Measurements from ENCODE around the gene CSTA.

The CSTA gene

GRCh38 chr3:122324871-122325323, at the start of gene CSTA:
TSS of gene CSTA (plus strand) at chr3:122325248. CDS start at chr3:122325293, 45 bp downstream.
- DNase-seq: no peak

- DNase-seq: no peak
Observed at GRCh38 chr3:122281891-122282290, 43.2 kb upstream of the CSTA start.

GRCh38 chr3:122283796-122284445, 41.1 kb upstream of the CSTA start:
- no peak for DNase-seq

GRCh38 chr3:122284486-122284885, 40.6 kb upstream of the CSTA start:
- no peak for DNase-seq

GRCh38 chr3:122294359-122294758, 30.7 kb upstream of the CSTA start:
- peak in 1 of 56 donors; percentile 2 for DNase-seq

- peak in 1 of 56 donors; percentile 1 for DNase-seq
Observed at GRCh38 chr3:122295266-122296062, 29.6 kb upstream of the CSTA start.

- DNase-seq: no peak
Observed at GRCh38 chr3:122298239-122298638, 26.8 kb upstream of the CSTA start.

- no peak for DNase-seq
Observed at GRCh38 chr3:122299215-122299614, 25.8 kb upstream of the CSTA start.

GRCh38 chr3:122299872-122300460, 25.1 kb upstream of the CSTA start:
- no peak for DNase-seq

GRCh38 chr3:122301063-122301462, 24.0 kb upstream of the CSTA start:
- no peak for DNase-seq

GRCh38 chr3:122305818-122306621, 19.0 kb upstream of the CSTA start:
- DNase-seq: no peak

- no peak for DNase-seq
Observed at GRCh38 chr3:122306622-122306953, 18.5 kb upstream of the CSTA start.

- no peak for DNase-seq
Observed at GRCh38 chr3:122307094-122307687, 17.9 kb upstream of the CSTA start.

GRCh38 chr3:122307976-122308375, 17.1 kb upstream of the CSTA start:
- DNase-seq: no peak

GRCh38 chr3:122310361-122310760, 14.7 kb upstream of the CSTA start:
- no peak for DNase-seq

GRCh38 chr3:122312826-122313225, 12.2 kb upstream of the CSTA start:
- no peak for DNase-seq

- no peak for DNase-seq
Observed at GRCh38 chr3:122313281-122313680, 11.8 kb upstream of the CSTA start.

GRCh38 chr3:122314228-122314876, 10.7 kb upstream of the CSTA start:
- no peak for DNase-seq

GRCh38 chr3:122315619-122316018, 9.4 kb upstream of the CSTA start:
- DNase-seq: no peak

GRCh38 chr3:122316368-122316767, 8.7 kb upstream of the CSTA start:
- DNase-seq: no peak

GRCh38 chr3:122318620-122319019, 6.4 kb upstream of the CSTA start:
- DNase-seq: no peak

All from nucleus accumbens (tissue), 56 donors.